Chondrocyte (in vitro differentiated cells): Measurements from ENCODE around the gene SLC22A23. TPM values are rescaled to one million over a fixed set of nuclear protein-coding genes. Genes with fewer than 3 reads are reported as not detected.

Experiments used
- DNase-seq: peaks from one replicate; pipeline ENCODE4 v3.0.0; 2021; ENCODE audit warnings: mixed read lengths, low spot score
- H3K27ac Mint-ChIP-seq: one replicate; pipeline ENCODE4 v1.8.0; 2021; ENCODE audit warnings: mild to moderate bottlenecking, moderate library complexity, mixed read lengths; ENCODE audit not compliant: unreplicated experiment
- H3K27me3 Mint-ChIP-seq: 2 replicates; pipeline ENCODE4 v1.8.0; 2021; ENCODE audit warnings: low read depth, mixed read lengths
- H3K36me3 Mint-ChIP-seq: 2 replicates; pipeline ENCODE4 v1.8.0; 2021; ENCODE audit warnings: low read depth, mixed read lengths
- H3K4me1 Mint-ChIP-seq: 2 replicates; pipeline ENCODE4 v1.8.0; 2021; ENCODE audit warnings: low read depth, mild to moderate bottlenecking, mixed read lengths
- H3K4me3 Mint-ChIP-seq: one replicate; pipeline ENCODE4 v1.8.0; 2021; ENCODE audit warnings: mild to moderate bottlenecking, moderate library complexity, mixed read lengths; ENCODE audit not compliant: unreplicated experiment
- H3K9me3 Mint-ChIP-seq: 2 replicates; pipeline ENCODE4 v1.8.0; 2021; ENCODE audit warnings: low read depth, mixed read lengths
- total RNA-seq: library from RNA; stranded (reverse); gene quantifications from 3 replicates; pipeline ENCODE4 v1.2.1, GENCODE V29; 2021
- TF ChIP-seq, protein P1 (sequence below): fragments of 200-600 bp; sonication (generic); IDR thresholded peaks from 2 replicates; pipeline ENCODE4 v1.5.0; 2021; ENCODE audit warnings: antibody characterized with exemption, mild to moderate bottlenecking, moderate library complexity

Gene SLC22A23
- total RNA-seq, 1 donor from 2014 or later = 36.4 TPM

DNA sequence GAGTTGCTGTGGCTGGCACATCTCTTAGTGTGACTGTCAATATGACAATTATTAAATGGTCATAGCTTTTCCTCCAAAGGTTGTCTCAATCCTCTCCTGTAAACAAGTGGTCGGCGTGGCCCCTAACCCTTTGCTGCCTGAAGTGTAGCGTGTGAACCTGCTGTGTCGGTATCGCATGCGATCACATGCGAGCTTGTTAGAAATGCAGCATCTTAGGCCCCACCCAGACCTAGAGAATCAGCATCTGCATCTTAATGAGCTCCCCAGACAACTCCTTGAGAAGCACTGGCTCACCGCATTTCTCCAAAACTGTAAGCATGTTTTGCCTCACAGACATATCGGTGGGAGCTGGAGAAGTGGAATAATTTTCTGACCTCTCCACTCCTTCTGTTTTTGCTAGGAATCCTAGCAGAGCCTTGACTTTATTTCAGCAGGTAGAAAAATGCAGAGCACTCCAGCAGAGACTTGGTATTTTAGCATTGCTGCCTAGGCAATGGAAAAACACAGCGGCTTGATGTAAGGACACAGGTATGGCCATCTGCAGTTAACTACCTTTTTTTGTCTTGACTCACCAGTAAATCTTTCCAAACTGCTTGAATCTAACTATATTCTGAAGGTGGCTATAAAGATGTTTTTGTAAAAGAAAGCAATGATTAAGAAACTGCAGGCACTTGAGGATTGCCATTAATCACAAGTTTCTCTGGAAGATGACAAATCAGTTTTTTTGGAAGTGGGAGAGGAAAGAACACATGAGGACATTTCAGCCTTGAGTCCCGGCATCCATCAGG is 130.5 kb downstream of the SLC22A23 start:
- no peak for DNase-seq
- peaks cover 55% of the 10 kb centered on the region for H3K4me1 Mint-ChIP-seq
- H3K4me3 Mint-ChIP-seq = no peak overlapping the region
- TF ChIP-seq, protein P1, sequence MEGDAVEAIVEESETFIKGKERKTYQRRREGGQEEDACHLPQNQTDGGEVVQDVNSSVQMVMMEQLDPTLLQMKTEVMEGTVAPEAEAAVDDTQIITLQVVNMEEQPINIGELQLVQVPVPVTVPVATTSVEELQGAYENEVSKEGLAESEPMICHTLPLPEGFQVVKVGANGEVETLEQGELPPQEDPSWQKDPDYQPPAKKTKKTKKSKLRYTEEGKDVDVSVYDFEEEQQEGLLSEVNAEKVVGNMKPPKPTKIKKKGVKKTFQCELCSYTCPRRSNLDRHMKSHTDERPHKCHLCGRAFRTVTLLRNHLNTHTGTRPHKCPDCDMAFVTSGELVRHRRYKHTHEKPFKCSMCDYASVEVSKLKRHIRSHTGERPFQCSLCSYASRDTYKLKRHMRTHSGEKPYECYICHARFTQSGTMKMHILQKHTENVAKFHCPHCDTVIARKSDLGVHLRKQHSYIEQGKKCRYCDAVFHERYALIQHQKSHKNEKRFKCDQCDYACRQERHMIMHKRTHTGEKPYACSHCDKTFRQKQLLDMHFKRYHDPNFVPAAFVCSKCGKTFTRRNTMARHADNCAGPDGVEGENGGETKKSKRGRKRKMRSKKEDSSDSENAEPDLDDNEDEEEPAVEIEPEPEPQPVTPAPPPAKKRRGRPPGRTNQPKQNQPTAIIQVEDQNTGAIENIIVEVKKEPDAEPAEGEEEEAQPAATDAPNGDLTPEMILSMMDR = no peak
- H3K9me3 Mint-ChIP-seq = no peaks in the 10 kb centered on the region
- no peaks in the 10 kb centered on the region for H3K27me3 Mint-ChIP-seq
- peak overlapping the region; percentile 53 for H3K27ac Mint-ChIP-seq
- peaks cover 2% of the 10 kb centered on the region for H3K36me3 Mint-ChIP-seq

DNA sequence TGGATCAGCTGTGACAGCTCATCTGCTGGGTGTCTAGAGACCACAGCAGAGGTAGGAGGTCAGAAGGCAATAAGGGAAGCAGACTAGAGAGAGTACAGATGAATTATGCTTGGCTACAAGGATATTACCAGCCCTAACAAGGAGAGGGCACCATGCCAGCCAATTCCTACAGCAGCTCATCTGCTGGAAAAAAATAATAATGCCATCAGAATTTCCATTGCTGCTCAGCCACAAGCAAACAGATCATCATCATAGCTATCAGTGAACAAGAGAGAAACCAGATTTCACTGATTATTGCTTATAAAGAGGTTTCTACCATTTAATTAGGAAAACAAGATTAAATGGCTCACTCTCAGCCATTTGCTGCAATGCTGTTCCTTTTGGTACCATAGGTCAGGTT is 131.6 kb downstream of the SLC22A23 start:
- H3K27ac Mint-ChIP-seq = peak overlapping the region; percentile 50
- no peak overlapping the region for H3K4me3 Mint-ChIP-seq
- DNase-seq = no peak

DNA sequence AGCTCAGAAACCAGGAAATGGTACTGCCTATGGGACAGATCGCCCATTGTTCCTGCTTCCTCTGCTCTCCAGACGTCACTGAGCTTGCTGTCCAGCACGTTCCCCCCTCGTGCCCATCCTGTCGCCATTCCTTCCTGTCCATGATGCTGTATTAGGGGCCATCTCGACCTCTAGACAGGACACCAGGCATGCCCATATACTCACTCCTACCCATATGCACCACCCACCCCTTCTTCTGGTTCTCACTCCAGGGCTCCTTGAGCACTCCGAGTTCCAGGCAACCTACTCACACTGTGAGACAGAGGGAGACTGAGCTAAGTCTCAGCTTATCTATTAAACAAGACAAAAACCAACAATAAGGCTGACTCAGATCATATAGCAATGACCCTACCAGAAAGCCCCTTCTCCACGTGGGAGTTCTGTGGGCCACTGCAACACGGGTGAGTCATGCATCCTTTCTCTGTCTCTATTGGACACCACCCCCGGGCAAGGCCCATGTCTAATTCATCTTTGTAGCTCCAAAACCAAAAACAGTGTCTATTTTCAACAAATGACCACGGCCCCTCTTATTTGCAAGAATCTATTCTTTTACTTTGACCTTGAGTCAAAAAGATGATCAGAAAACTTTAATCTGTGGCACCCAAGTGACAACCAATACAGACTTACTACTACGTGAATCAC is 132.4 kb downstream of the SLC22A23 start:
- Mint-ChIP-seq H3K4me3 (no peak overlapping the region), H3K27ac (peak overlapping the region; percentile 88)

More for the DNA sequence above, 131.6 kb downstream of the SLC22A23 start:
- Mint-ChIP-seq H3K9me3 (no peaks in the 10 kb centered on the region), H3K27me3 (no peaks in the 10 kb centered on the region), H3K4me1 (peaks cover 51% of the 10 kb centered on the region), H3K36me3 (peaks cover 4% of the 10 kb centered on the region)
- TF ChIP-seq, protein P1 = peak; percentile 52

DNA sequence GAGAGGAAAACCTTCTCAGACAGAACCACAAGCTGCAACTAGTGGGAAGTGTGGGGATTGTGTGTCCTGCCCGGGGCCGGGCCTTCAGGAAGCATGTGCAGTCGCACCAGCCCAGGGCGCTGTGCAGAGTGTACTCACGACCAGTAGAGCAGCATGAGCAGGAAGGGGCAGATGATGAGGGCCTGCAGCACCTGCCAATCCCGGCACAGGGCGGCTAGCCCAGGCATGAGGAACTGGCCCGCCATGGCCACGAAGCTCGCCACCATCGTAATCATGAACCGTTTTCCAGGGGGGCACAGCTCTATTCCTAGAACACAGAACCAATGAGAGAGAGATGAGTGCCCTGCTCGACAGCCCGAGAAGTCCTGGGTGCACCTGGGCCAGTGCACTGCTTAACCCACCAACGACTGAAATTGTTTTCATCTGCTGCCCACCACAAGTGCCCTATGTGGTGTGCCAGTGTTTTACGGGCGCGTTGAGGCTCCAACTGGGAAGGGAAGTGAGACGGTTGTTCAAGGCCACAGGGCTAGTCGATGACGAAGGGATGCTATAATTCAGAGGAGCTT is 133.1 kb downstream of the SLC22A23 start:
- H3K27ac Mint-ChIP-seq = peak overlapping the region; percentile 88
- H3K36me3 Mint-ChIP-seq = peaks cover 10% of the 10 kb centered on the region
- no peaks in the 10 kb centered on the region for H3K27me3 Mint-ChIP-seq
- H3K4me3 Mint-ChIP-seq = no peak overlapping the region
- no peaks in the 10 kb centered on the region for H3K9me3 Mint-ChIP-seq
- peaks cover 39% of the 10 kb centered on the region for H3K4me1 Mint-ChIP-seq
- TF ChIP-seq, protein P1 = no peak
- DNase-seq = peak; percentile 70

More for the DNA sequence above, 132.4 kb downstream of the SLC22A23 start:
- TF ChIP-seq, protein P1 = no peak
- H3K4me1 Mint-ChIP-seq = peaks cover 45% of the 10 kb centered on the region
- DNase-seq = peak; percentile 11
- H3K27me3 Mint-ChIP-seq = no peaks in the 10 kb centered on the region
- peaks cover 5% of the 10 kb centered on the region for H3K36me3 Mint-ChIP-seq
- no peaks in the 10 kb centered on the region for H3K9me3 Mint-ChIP-seq

DNA sequence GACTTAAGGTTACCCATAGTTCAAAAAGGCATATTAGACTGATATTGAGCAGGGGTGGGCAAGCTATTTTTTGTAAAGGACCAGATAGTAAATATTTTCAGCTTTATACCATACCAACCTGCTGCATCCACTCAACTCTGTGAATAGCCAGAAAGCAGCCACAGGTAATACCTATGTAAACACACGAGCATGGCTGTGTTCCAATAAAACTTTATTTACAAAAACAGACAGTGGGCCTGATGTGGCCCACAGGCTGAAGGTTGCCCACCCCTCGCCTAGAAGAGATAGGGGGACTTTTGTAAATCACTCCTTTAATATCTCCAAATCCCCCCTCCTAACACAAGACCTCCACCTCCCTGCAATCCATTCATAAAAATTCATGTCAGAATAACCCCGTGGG is 133.7 kb downstream of the SLC22A23 start:
- DNase-seq = peak; percentile 4
- TF ChIP-seq, protein P1 = no peak
- H3K27me3 Mint-ChIP-seq = no peaks in the 10 kb centered on the region
- H3K4me1 Mint-ChIP-seq = peaks cover 32% of the 10 kb centered on the region
- H3K9me3 Mint-ChIP-seq = no peaks in the 10 kb centered on the region
- H3K4me3 Mint-ChIP-seq = no peak overlapping the region
- H3K27ac Mint-ChIP-seq = no peak overlapping the region
- H3K36me3 Mint-ChIP-seq = peaks cover 14% of the 10 kb centered on the region
